CD4-positive, alpha-beta T cell treated with Interferon alpha-2 for 1 hour (primary cell): ENCODE measurements around the gene ALDH3B1.

ENCODE experiments used
- DNase-seq, 2 donors: peaks; one replicate each; pipeline ENCODE4 v3.0.0-alpha.2; 2020 to 2022

Gene ALDH3B1

GRCh38 chr11:68032997-68033707 is 23.0 kb downstream of the ALDH3B1 start:
- DNase-seq = no peak

GRCh38 chr11:68033708-68034045 is 23.6 kb downstream of the ALDH3B1 start:
- DNase-seq = no peak

GRCh38 chr11:68035266-68035876 is 25.2 kb downstream of the ALDH3B1 start:
- DNase-seq = no peak

DNA sequence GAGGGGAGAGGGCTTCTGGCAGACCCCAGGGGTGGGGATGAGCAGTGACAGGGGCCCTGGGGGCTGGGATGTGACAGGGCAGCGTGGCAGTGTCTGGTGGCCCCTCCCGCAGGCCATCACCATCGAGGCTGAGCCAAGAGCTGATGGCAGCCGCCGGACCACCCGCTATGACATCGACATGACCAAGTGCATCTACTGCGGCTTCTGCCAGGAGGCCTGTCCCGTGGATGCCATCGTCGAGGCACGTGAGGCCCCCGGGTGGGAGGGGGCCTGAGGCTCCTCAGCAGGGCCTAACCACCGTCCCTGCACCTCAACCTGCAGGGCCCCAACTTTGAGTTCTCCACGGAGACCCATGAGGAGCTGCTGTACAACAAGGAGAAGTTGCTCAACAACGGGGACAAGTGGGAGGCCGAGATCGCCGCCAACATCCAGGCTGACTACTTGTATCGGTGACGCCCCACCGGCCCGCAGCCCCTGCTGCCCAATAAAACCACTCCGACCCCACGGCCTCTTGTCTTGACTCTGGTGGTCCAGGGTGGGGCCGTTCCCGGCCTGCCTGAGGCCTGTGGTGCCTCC is 26.1 kb downstream of the ALDH3B1 start:
- no peak for DNase-seq

- DNase-seq = peak; percentile 42 to 69
These were observed 26.7 kb downstream of the ALDH3B1 start for GRCh38 chr11:68036717-68037239.

GRCh38 chr11:68037411-68038225 is 27.5 kb downstream of the ALDH3B1 start:
- no peak for DNase-seq

GRCh38 chr11:68038226-68038717 is 28.1 kb downstream of the ALDH3B1 start:
- no peak for DNase-seq

GRCh38 chr11:68038718-68039525 is 28.8 kb downstream of the ALDH3B1 start, which contains the start of gene TCIRG1:
Gene TCIRG1 (plus strand): TSS chr11:68039025. CDS start chr11:68041272, 2,247 bp downstream.
- DNase-seq = peak; percentile 52 to 61

GRCh38 chr11:68039526-68040086 is 29.5 kb downstream of the ALDH3B1 start:
- peak in 1 of 2 donors; percentile 15 for DNase-seq

- DNase-seq = peak; percentile 46 to 59
These were observed 30.2 kb downstream of the ALDH3B1 start for GRCh38 chr11:68040101-68040956.

GRCh38 chr11:68040957-68041591 is 30.9 kb downstream of the ALDH3B1 start:
- DNase-seq = no peak

- no peak for DNase-seq
These were observed 31.6 kb downstream of the ALDH3B1 start for GRCh38 chr11:68041617-68042218.

GRCh38 chr11:68042219-68043028 is 32.3 kb downstream of the ALDH3B1 start:
- no peak for DNase-seq

DNA sequence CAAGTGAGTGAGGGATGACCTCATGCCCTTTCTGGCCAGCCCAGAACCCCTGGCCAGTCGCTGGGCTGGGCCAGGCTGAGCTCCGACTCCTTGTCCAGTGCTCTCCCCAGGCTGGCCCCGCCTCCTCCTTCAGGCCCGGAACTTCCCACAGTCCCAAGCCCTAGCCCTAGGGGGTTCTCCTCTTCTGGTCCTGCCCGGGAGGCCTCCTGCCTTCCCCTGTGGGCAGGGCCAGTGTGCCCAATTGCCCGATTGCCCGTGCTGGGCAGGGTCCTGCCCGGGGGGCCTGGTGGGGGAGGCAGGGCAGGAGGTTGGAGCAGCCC is 32.9 kb downstream of the ALDH3B1 start:
- no peak for DNase-seq

- DNase-seq = no peak
These were observed 33.4 kb downstream of the ALDH3B1 start for GRCh38 chr11:68043349-68044144.

GRCh38 chr11:68044145-68044813 is 34.2 kb downstream of the ALDH3B1 start:
- DNase-seq = no peak

DNA sequence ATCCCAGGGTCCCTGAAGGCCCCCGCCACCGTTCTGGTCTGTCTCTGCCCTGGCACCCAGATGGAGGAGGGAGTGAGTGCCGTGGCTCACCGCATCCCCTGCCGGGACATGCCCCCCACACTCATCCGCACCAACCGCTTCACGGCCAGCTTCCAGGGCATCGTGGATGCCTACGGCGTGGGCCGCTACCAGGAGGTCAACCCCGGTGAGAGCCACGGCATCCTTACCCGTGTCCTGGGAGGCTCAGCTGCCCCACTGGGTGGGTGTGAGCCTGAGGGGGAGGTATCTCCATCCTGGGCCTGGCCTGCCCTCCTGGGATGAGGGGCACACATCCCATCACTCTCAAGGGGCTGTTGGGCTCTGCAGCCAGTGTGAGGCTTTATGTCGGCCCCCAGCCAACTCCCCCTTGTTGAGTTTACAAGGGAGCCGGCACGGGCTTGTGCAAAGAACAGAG is 34.8 kb downstream of the ALDH3B1 start:
- DNase-seq = no peak
